Astrocyte (in vitro differentiated cells and primary cell): Measurements from ENCODE around the gene SBDS. TPM values are rescaled to one million over a fixed set of nuclear protein-coding genes. Genes with fewer than 3 reads are reported as not detected.
"Not testable (repeated sequence)": the region's sequence is repeated elsewhere in the genome, so short reads cannot be mapped to it uniquely, and the experiment has no call there.

Experiments
- DNase-seq: peaks from one replicate; pipeline ENCODE4 v3.0.0-alpha.2; 2010; ENCODE audit warnings: low read depth
- FAIRE-seq: peaks from 2 replicates; lab custom pipeline; 2011; peaks lifted over from hg19 to GRCh38; lab: Jason Lieb, UNC
- H2AFZ ChIP-seq: 2 replicates; pipeline ENCODE4 v1.6.0; 2012; ENCODE audit warnings: low read depth, low read length, inconsistent platforms
- H3K27ac ChIP-seq: 2 replicates; pipeline ENCODE4 v1.5.1; 2011; ENCODE audit warnings: low read depth, low read length, inconsistent platforms
- H3K27me3 ChIP-seq: 2 replicates; pipeline ENCODE4 v1.6.0; 2011; ENCODE audit warnings: low read length, inconsistent platforms; ENCODE audit not compliant: insufficient read depth
- H3K36me3 ChIP-seq: 2 replicates; pipeline ENCODE4 v1.5.1; 2011; ENCODE audit warnings: low read length, inconsistent platforms; ENCODE audit not compliant: insufficient read depth
- H3K4me1 ChIP-seq: 2 replicates; pipeline ENCODE4 v1.5.1; 2011; ENCODE audit warnings: low read length, inconsistent platforms; ENCODE audit not compliant: insufficient read depth
- H3K4me2 ChIP-seq: 2 replicates; pipeline ENCODE4 v1.6.0; 2012; ENCODE audit warnings: low read length, inconsistent platforms
- H3K4me3 ChIP-seq: 2 replicates; pipeline ENCODE4 v1.5.1; 2011; ENCODE audit warnings: low read depth, mild to moderate bottlenecking, low read length, inconsistent platforms; ENCODE audit not compliant: insufficient read depth
- H3K79me2 ChIP-seq: 2 replicates; pipeline ENCODE4 v1.6.0; 2012; ENCODE audit warnings: mild to moderate bottlenecking, low read length, inconsistent platforms; ENCODE audit not compliant: insufficient read depth
- H3K9ac ChIP-seq: 2 replicates; pipeline ENCODE4 v1.6.0; 2012; ENCODE audit warnings: mild to moderate bottlenecking, low read length, inconsistent platforms
- H3K9me3 ChIP-seq: 2 replicates; pipeline ENCODE4 v1.5.1; 2012; ENCODE audit warnings: low read depth, mild to moderate bottlenecking, low read length, inconsistent platforms; ENCODE audit not compliant: insufficient read depth
- H4K20me1 ChIP-seq: 2 replicates; pipeline ENCODE4 v1.6.0; 2012; ENCODE audit warnings: low read length, inconsistent platforms; ENCODE audit not compliant: insufficient read depth
- H3K27ac Mint-ChIP-seq: one replicate; pipeline ENCODE4 v1.8.0; 2021; ENCODE audit warnings: mild to moderate bottlenecking, mixed read lengths; ENCODE audit not compliant: unreplicated experiment
- H3K27me3 Mint-ChIP-seq: one replicate; pipeline ENCODE4 v1.8.0; 2021; ENCODE audit warnings: low read depth, mixed read lengths; ENCODE audit not compliant: unreplicated experiment
- H3K36me3 Mint-ChIP-seq: one replicate; pipeline ENCODE4 v1.8.0; 2021; ENCODE audit warnings: low read depth, mixed read lengths; ENCODE audit not compliant: unreplicated experiment
- H3K4me1 Mint-ChIP-seq: one replicate; pipeline ENCODE4 v1.8.0; 2021; ENCODE audit warnings: low read depth, mixed read lengths; ENCODE audit not compliant: unreplicated experiment
- H3K4me3 Mint-ChIP-seq: one replicate; pipeline ENCODE4 v1.8.0; 2021; ENCODE audit warnings: mild to moderate bottlenecking, moderate library complexity, mixed read lengths; ENCODE audit not compliant: unreplicated experiment
- H3K9me3 Mint-ChIP-seq: one replicate; pipeline ENCODE4 v1.8.0; 2021; ENCODE audit warnings: mild to moderate bottlenecking, mixed read lengths; ENCODE audit not compliant: unreplicated experiment
- EZH2 ChIP-seq: IDR thresholded peaks from 2 replicates; pipeline ENCODE4 v1.6.1; 2012; ENCODE audit warnings: mild to moderate bottlenecking, low read length, inconsistent platforms; ENCODE audit not compliant: insufficient read depth
- total RNA-seq: library from RNA; stranded (reverse); gene quantifications from 2 replicates; pipeline ENCODE4 v1.2.1, GENCODE V29; 2021
- TF ChIP-seq, protein P1 (sequence below): IDR thresholded peaks from 2 replicates; pipeline ENCODE4 v1.5.1; 2011; ENCODE audit warnings: low read depth, mild to moderate bottlenecking, inconsistent platforms, low read length, moderate library complexity; ENCODE audit not compliant: insufficient read depth

The SBDS gene
- total RNA-seq, 1 donor from 2014 or later: 165 TPM

DNA sequence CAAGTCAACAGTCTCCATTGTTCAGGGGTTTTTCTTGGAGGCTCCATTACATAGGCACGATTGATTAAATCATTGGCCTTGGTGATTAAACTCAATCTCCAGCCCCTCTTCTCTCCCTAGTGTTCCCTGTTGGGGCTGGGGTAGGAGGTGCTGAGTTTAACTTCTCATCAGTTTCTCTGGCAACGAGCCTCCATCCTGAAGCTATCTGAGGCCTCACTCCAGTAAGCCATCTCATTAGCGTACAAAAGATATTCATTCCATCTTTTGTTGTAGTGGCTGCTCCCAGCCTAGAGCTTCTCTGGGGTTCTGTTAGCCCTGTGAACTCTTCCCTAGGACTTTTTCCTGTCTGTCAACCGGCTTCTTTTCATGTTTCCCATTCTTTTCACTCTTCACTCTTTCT lies 12.9 kb upstream of the SBDS start:
- H4K20me1 ChIP-seq: peaks cover 10% of the 10 kb centered on the region
- peaks cover 8% of the 10 kb centered on the region for H3K36me3 ChIP-seq
- DNase-seq (no peak), FAIRE-seq (no peak)
- H3K4me3 Mint-ChIP-seq: no peak overlapping the region
- no peaks in the 10 kb centered on the region for H3K27me3 ChIP-seq
- H3K27ac ChIP-seq: no peak overlapping the region
- no peak overlapping the region for H2AFZ ChIP-seq
- TF ChIP-seq, protein P1, sequence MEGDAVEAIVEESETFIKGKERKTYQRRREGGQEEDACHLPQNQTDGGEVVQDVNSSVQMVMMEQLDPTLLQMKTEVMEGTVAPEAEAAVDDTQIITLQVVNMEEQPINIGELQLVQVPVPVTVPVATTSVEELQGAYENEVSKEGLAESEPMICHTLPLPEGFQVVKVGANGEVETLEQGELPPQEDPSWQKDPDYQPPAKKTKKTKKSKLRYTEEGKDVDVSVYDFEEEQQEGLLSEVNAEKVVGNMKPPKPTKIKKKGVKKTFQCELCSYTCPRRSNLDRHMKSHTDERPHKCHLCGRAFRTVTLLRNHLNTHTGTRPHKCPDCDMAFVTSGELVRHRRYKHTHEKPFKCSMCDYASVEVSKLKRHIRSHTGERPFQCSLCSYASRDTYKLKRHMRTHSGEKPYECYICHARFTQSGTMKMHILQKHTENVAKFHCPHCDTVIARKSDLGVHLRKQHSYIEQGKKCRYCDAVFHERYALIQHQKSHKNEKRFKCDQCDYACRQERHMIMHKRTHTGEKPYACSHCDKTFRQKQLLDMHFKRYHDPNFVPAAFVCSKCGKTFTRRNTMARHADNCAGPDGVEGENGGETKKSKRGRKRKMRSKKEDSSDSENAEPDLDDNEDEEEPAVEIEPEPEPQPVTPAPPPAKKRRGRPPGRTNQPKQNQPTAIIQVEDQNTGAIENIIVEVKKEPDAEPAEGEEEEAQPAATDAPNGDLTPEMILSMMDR: no peak
- no peak for TF ChIP-seq EZH2
- H3K4me1 Mint-ChIP-seq: no peaks in the 10 kb centered on the region
- no peak overlapping the region for H3K4me2 ChIP-seq
- peaks cover 22% of the 10 kb centered on the region for H3K36me3 Mint-ChIP-seq
- H3K27me3 Mint-ChIP-seq: no peaks in the 10 kb centered on the region
- no peak overlapping the region for H3K9ac ChIP-seq
- no peak overlapping the region for H3K4me3 ChIP-seq
- no peaks in the 10 kb centered on the region for H3K9me3 Mint-ChIP-seq
- H3K9me3 ChIP-seq: no peaks in the 10 kb centered on the region
- no peak overlapping the region for H3K27ac Mint-ChIP-seq
- no peaks in the 10 kb centered on the region for H3K4me1 ChIP-seq
- peaks cover 8% of the 10 kb centered on the region for H3K79me2 ChIP-seq

DNA sequence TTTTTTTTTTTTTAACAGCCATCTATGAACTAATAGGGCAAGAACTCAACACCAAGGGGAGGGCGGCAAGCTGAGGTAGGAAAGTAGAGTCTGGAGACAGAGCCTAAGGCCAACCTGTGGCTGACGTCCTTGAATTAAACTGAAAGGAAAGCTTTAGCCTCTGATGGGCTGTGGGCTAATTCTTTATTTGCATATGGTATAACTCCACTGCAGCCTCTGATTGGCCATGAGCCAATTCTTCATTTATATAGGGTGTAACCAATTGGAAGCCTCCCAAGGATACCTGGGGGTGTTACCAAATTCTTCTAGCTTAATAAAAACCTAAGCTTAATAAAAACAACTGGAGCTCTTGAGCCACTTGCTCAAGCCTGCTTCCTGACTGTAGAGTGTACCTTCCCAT lies 11.6 kb upstream of the SBDS start:
- no peak overlapping the region for H3K4me2 ChIP-seq
- no peaks in the 10 kb centered on the region for H3K9me3 Mint-ChIP-seq
- no peaks in the 10 kb centered on the region for H3K9me3 ChIP-seq
- H3K36me3 ChIP-seq: peaks cover 6% of the 10 kb centered on the region
- no peak overlapping the region for H3K4me3 Mint-ChIP-seq
- H3K4me1 Mint-ChIP-seq: no peaks in the 10 kb centered on the region
- no peak overlapping the region for H3K4me3 ChIP-seq
- H4K20me1 ChIP-seq: peaks cover 10% of the 10 kb centered on the region
- H3K27me3 ChIP-seq: no peaks in the 10 kb centered on the region
- no peak overlapping the region for H3K27ac Mint-ChIP-seq
- H3K27me3 Mint-ChIP-seq: no peaks in the 10 kb centered on the region
- TF ChIP-seq, protein P1: no peak
- no peak for TF ChIP-seq EZH2
- H2AFZ ChIP-seq: no peak overlapping the region
- no peak overlapping the region for H3K27ac ChIP-seq
- H3K4me1 ChIP-seq: no peaks in the 10 kb centered on the region
- DNase-seq (no peak), FAIRE-seq (no peak)
- H3K79me2 ChIP-seq: peaks cover 8% of the 10 kb centered on the region
- peaks cover 19% of the 10 kb centered on the region for H3K36me3 Mint-ChIP-seq
- no peak overlapping the region for H3K9ac ChIP-seq

DNA sequence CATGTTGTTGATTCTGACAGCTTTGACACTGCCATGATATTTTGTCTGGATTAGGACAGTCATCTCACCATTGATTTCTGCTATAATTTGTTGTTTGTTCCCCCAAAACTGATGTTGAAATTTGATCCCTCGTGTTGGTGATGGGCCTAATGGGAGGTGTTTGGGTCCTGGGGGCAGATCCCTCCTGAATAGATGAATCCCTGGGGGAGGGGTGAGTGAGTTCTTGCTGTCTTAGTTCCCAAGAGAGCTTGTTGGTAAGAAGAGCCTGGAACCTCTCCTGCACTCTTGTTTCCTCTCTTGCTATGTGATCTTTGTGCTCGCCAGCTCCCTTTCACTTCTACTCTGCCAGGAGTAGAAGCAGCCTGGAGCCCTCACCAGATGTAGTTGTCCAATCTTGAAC lies 8.8 kb upstream of the SBDS start:
- H3K4me1 ChIP-seq, H3K9me3 Mint-ChIP-seq, H3K4me3 ChIP-seq, H3K4me1 Mint-ChIP-seq, H3K27me3 ChIP-seq, H3K36me3 ChIP-seq, H3K9me3 ChIP-seq, H3K4me3 Mint-ChIP-seq, H4K20me1 ChIP-seq, H3K4me2 ChIP-seq, H2AFZ ChIP-seq, H3K9ac ChIP-seq, FAIRE-seq, H3K27ac Mint-ChIP-seq, H3K27ac ChIP-seq, H3K79me2 ChIP-seq, H3K27me3 Mint-ChIP-seq, DNase-seq: not testable (repeated sequence)
- H3K36me3 Mint-ChIP-seq: peaks cover 14% of the 10 kb centered on the region
